ENCODE measurements around the gene OSBPL10. TPM values are rescaled to one million over a fixed set of nuclear protein-coding genes. Genes with fewer than 3 reads are reported as not detected.

OSBPL10 gene
- total RNA-seq, 1 donor: 15.0 TPM

- TF ChIP-seq CTCF (IDR thresholded peaks at IDR 0.05; ENCODE audit: insufficient read depth, low read length): no peak
- H3K4me3 ChIP-seq (ENCODE audit: low read depth, low read length): no peak overlapping the region
- no peak for DNase-seq (ENCODE audit: low read depth)
These were observed 140.8 kb downstream of the OSBPL10 start for GRCh38 chr3:31840252-31840651.

GRCh38 chr3:31839144-31839917, 141.7 kb downstream of the OSBPL10 start:
- DNase-seq (ENCODE audit: low read depth): peak; percentile 22
- H3K4me3 ChIP-seq (ENCODE audit: low read depth, low read length): no peak overlapping the region
- no peak for TF ChIP-seq CTCF (IDR thresholded peaks at IDR 0.05; ENCODE audit: insufficient read depth, low read length)

GRCh38 chr3:31836131-31837075, 144.7 kb downstream of the OSBPL10 start:
- no peak for TF ChIP-seq CTCF (IDR thresholded peaks at IDR 0.05; ENCODE audit: insufficient read depth, low read length)
- H3K4me3 ChIP-seq (ENCODE audit: low read depth, low read length): no peak overlapping the region
- DNase-seq (ENCODE audit: low read depth): no peak

- TF ChIP-seq CTCF (IDR thresholded peaks at IDR 0.05; ENCODE audit: insufficient read depth, low read length): no peak
- DNase-seq (ENCODE audit: low read depth): peak; percentile 30
- no peak overlapping the region for H3K4me3 ChIP-seq (ENCODE audit: low read depth, low read length)
These were observed 147.5 kb downstream of the OSBPL10 start for GRCh38 chr3:31833391-31834190.

GRCh38 chr3:31832551-31832950, 148.5 kb downstream of the OSBPL10 start:
- no peak for TF ChIP-seq CTCF (IDR thresholded peaks at IDR 0.05; ENCODE audit: insufficient read depth, low read length)
- DNase-seq (ENCODE audit: low read depth): no peak
- H3K4me3 ChIP-seq (ENCODE audit: low read depth, low read length): no peak overlapping the region

- no peak overlapping the region for H3K4me3 ChIP-seq (ENCODE audit: low read depth, low read length)
- no peak for DNase-seq (ENCODE audit: low read depth)
- no peak for TF ChIP-seq CTCF (IDR thresholded peaks at IDR 0.05; ENCODE audit: insufficient read depth, low read length)
These were observed 149.5 kb downstream of the OSBPL10 start for GRCh38 chr3:31831591-31831990.

Data from fibroblast of the aortic adventitia (primary cell).